HepG2 (cell line): Measurements from ENCODE around the gene CA10. TPM values are rescaled to one million over a fixed set of nuclear protein-coding genes. Genes with fewer than 3 reads are reported as not detected.

Source experiments
- ATAC-seq: fragments of 200-7000 bp; cut with Tn5 transposase; 3 replicates; pipeline ENCODE4 v1.9.1; 2020; ENCODE audit warnings: mild to moderate bottlenecking, moderate library complexity
- BruUV-seq: library from RNA; stranded (reverse); fragments of 400-500 nt; replicated peaks from 2 replicates; lab custom pipeline; 2021; lab: Mats Ljungman, UMichigan
- CTCF ChIA-PET: fragments of 300-600 bp; formaldehyde crosslinking; extraction: SDS; loops from one replicate; lab custom pipeline; 2021; ENCODE audit warnings: low total read pairs, inconsistent platforms, low intra/inter-chr PET ratio; lab: Yijun Ruan, JAX
- POLR2A ChIA-PET: fragments of 350-600 bp; sonication (Branson Sonifier 250); formaldehyde crosslinking; loops from one replicate; lab custom pipeline; 2020; ENCODE audit warnings: antibody characterized with exemption, inconsistent platforms; lab: Yijun Ruan, JAX
- DNase-seq: peaks from one replicate; pipeline ENCODE4 v3.0.0-alpha.2; 2015; ENCODE audit warnings: low spot score
- FAIRE-seq: peaks from 3 replicates; lab custom pipeline; 2011; peaks lifted over from hg19 to GRCh38; lab: Jason Lieb, UNC
- H2AFZ ChIP-seq: one replicate; pipeline ENCODE4 v1.6.1; 2011; ENCODE audit warnings: low read length, inconsistent platforms
- H3K27ac ChIP-seq: fragments of 300-600 bp; 3 replicates; pipeline ENCODE4 v1.8.0; 2011; ENCODE audit warnings: mixed run types, mild to moderate bottlenecking, mixed read lengths, low read length, inconsistent platforms; ENCODE audit not compliant: insufficient read depth; ENCODE audit errors: extremely low read length
- H3K27me3 ChIP-seq, 2 experiments: fragments of 200-600 bp in 1 of 2; 2 replicates in 1 of 2; 3 replicates in 1 of 2; pipeline versions ENCODE4 v1.6.0 to v1.8.0; 2011; ENCODE audit warnings: low read length in 2 of 2, mild to moderate bottlenecking in 2 of 2, moderate library complexity in 2 of 2, inconsistent platforms in 1 of 2; ENCODE audit not compliant: insufficient read depth in 2 of 2, control insufficient read depth in 1 of 2
- H3K36me3 ChIP-seq, 2 experiments: fragments of 200-600 bp in 1 of 2; replicated peaks in 1 of 2; 2 replicates in 1 of 2; 3 replicates in 1 of 2; pipeline versions ENCODE4 v1.5.1 to v1.8.0; 2011; ENCODE audit warnings: low read length in 2 of 2, inconsistent platforms in 1 of 2; ENCODE audit not compliant: insufficient read depth in 2 of 2, control insufficient read depth in 1 of 2
- H3K4me1 ChIP-seq: 2 replicates; pipeline ENCODE4 v1.5.1; 2012; ENCODE audit warnings: low read length, inconsistent platforms; ENCODE audit not compliant: insufficient read depth
- H3K4me2 ChIP-seq: 2 replicates; pipeline ENCODE4 v1.6.0; 2011; ENCODE audit warnings: low read depth, low read length, inconsistent platforms
- H3K4me3 ChIP-seq, 3 experiments: fragments of 200-600 bp in 1 of 3; sonication (generic), shearing (Covaris generic) in 1 of 3; replicated peaks in 1 of 3; 2 replicates each; pipeline ENCODE4 v1.5.1; 2011 to 2016; ENCODE audit warnings: low read length in 3 of 3, inconsistent platforms in 2 of 3, low read depth in 2 of 3, mild to moderate bottlenecking in 2 of 3, control low read depth in 1 of 3, mixed read lengths in 1 of 3; ENCODE audit not compliant: insufficient read depth in 1 of 3
- H3K79me2 ChIP-seq: one replicate; pipeline ENCODE4 v1.6.1; 2011; ENCODE audit warnings: low read length, inconsistent platforms; ENCODE audit not compliant: insufficient read depth
- H3K9ac ChIP-seq: 2 replicates; pipeline ENCODE4 v1.6.0; 2011; ENCODE audit warnings: mild to moderate bottlenecking, low read depth, low read length, inconsistent platforms; ENCODE audit not compliant: insufficient read depth
- H3K9me3 ChIP-seq: 2 replicates; pipeline ENCODE4 v1.5.1; 2012; ENCODE audit warnings: mild to moderate bottlenecking, low read length
- H4K20me1 ChIP-seq: 2 replicates; pipeline ENCODE4 v1.6.0; 2011; ENCODE audit warnings: inconsistent platforms, mild to moderate bottlenecking, low read length, moderate library complexity; ENCODE audit not compliant: insufficient read depth
- CHCHD3 ChIP-seq: sonication (generic); formaldehyde crosslinking; IDR thresholded peaks from 2 replicates; pipeline ENCODE4 v1.8.0; 2022; ENCODE audit warnings: mild to moderate bottlenecking, missing genetic modification reagents, moderate library complexity
- ELF1 ChIP-seq: sonication (generic); formaldehyde crosslinking; IDR thresholded peaks from 2 replicates; pipeline ENCODE4 v1.4.0; 2020; ENCODE audit warnings: missing genetic modification reagents
- HOXA5 ChIP-seq: sonication (generic); formaldehyde crosslinking; IDR thresholded peaks from 2 replicates; pipeline ENCODE4 v1.4.0; 2020; ENCODE audit warnings: missing genetic modification reagents
- ISX ChIP-seq: sonication (generic); formaldehyde crosslinking; conservative IDR thresholded peaks from 2 replicates; pipeline ENCODE4 v1.5.0; 2020; ENCODE audit warnings: missing genetic modification reagents
- MED1 ChIP-seq: sonication (generic); formaldehyde crosslinking; IDR thresholded peaks from 2 replicates; pipeline ENCODE4 v1.4.0; 2020; ENCODE audit warnings: missing genetic modification reagents
- NFYB ChIP-seq: sonication (generic); formaldehyde crosslinking; IDR thresholded peaks from 2 replicates; pipeline ENCODE4 v1.4.0; 2020; ENCODE audit warnings: missing genetic modification reagents
- RBM39 ChIP-seq: fragments of 200-400 bp; formaldehyde crosslinking; IDR thresholded peaks from one replicate; pipeline ENCODE4 v1.6.1; 2018; ENCODE audit warnings: antibody characterized with exemption, mild to moderate bottlenecking, low read depth, low read length; ENCODE audit not compliant: poor library complexity, severe bottlenecking
- SNAI1 ChIP-seq: sonication (generic); formaldehyde crosslinking; IDR thresholded peaks from 2 replicates; pipeline ENCODE4 v1.5.0; 2020; ENCODE audit warnings: mild to moderate bottlenecking, missing genetic modification reagents, borderline replicate concordance
- SRSF4 ChIP-seq: fragments of 200-400 bp; formaldehyde crosslinking; IDR thresholded peaks from one replicate; pipeline ENCODE4 v1.6.1; 2018; ENCODE audit warnings: mild to moderate bottlenecking, low read depth, low read length, moderate library complexity; ENCODE audit not compliant: poor library complexity, severe bottlenecking
- ZNF550 ChIP-seq: sonication (generic); formaldehyde crosslinking; IDR thresholded peaks from 2 replicates; pipeline ENCODE4 v1.4.0; 2020; ENCODE audit warnings: mild to moderate bottlenecking, missing genetic modification reagents, borderline replicate concordance
- ZNF660 ChIP-seq: sonication (generic); formaldehyde crosslinking; IDR thresholded peaks from 2 replicates; pipeline ENCODE4 v1.5.1; 2020; ENCODE audit warnings: mild to moderate bottlenecking, low read depth, missing genetic modification reagents, borderline replicate concordance
- ZNF672 ChIP-seq: sonication (generic); formaldehyde crosslinking; IDR thresholded peaks from 2 replicates; pipeline ENCODE4 v1.8.1; 2022; ENCODE audit warnings: missing genetic modification reagents
- ZNF782 ChIP-seq: sonication (generic); formaldehyde crosslinking; IDR thresholded peaks from 2 replicates; pipeline ENCODE4 v1.4.0; 2020; ENCODE audit warnings: missing genetic modification reagents, mild to moderate bottlenecking, borderline replicate concordance
- ZNF788 ChIP-seq: sonication (generic); formaldehyde crosslinking; IDR thresholded peaks from 2 replicates; pipeline ENCODE4 v1.5.0; 2020; ENCODE audit warnings: mild to moderate bottlenecking, missing genetic modification reagents, borderline replicate concordance
- WGBS: methylation state at CpG from one replicate; pipeline ENCODE4 v1.1.6; 2017; ENCODE audit warnings: low lambda C conversion rate; 5-methylcytosine and 5-hydroxymethylcytosine counted together
- in situ Hi-C: cut with HindIII; loops from 2 replicates; pipeline ENCODE4 v1.10.0; 2017; ENCODE audit warnings: low pct_unique_long_range_greater_than_20kb; ENCODE audit not compliant: extremely low pct_ligation_motif_present
- intact Hi-C: fragments of 100-400 bp; cut with micrococcal nuclease; formaldehyde crosslinking; loops from one replicate; pipeline ENCODE4 v1.10.0; 2022; ENCODE audit not compliant: unreplicated experiment
- polyA plus RNA-seq, 8 experiments: library from polyadenylated mRNA; depleted of rRNA in 3 of 8; stranded (reverse) in 7 of 8; unstranded in 1 of 8; fragments of >200 nt; fragmentation: Illumina TruSeq in 4 of 8; extraction: Trizol in 4 of 8; gene quantifications; 2 replicates each; pipeline versions ENCODE4 v1.2.1 to v1.2.3, GENCODE V29; 2011 to 2016; ENCODE audit warnings: low read depth in 4 of 8, missing spikeins in 1 of 8, mixed read lengths in 1 of 8; ENCODE audit not compliant: insufficient read depth in 1 of 8
- total RNA-seq, 5 experiments: library from RNA; depleted of rRNA; stranded (reverse); fragments of >200 nt; fragmentation: Illumina TruSeq; extraction: Trizol; gene quantifications; 2 replicates each; pipeline ENCODE4 v1.2.3, GENCODE V29; 2016; ENCODE audit warnings: low read depth in 1 of 5
- TF ChIP-seq, protein P1 (sequence below): sonication (generic); formaldehyde crosslinking; IDR thresholded peaks from 2 replicates; pipeline ENCODE4 v1.4.0; 2020; ENCODE audit warnings: missing genetic modification reagents, borderline replicate concordance
- TF ChIP-seq, protein P2 (sequence below): sonication (generic); formaldehyde crosslinking; IDR thresholded peaks from 2 replicates; pipeline ENCODE4 v1.5.0; 2020; ENCODE audit warnings: missing genetic modification reagents, mild to moderate bottlenecking, borderline replicate concordance

Gene CA10
- total and polyA plus RNA-seq, 2 of the 13 experiments (the other 11 are each of a cell fraction or from before 2014, with no cell fraction given): not detected

DNA sequence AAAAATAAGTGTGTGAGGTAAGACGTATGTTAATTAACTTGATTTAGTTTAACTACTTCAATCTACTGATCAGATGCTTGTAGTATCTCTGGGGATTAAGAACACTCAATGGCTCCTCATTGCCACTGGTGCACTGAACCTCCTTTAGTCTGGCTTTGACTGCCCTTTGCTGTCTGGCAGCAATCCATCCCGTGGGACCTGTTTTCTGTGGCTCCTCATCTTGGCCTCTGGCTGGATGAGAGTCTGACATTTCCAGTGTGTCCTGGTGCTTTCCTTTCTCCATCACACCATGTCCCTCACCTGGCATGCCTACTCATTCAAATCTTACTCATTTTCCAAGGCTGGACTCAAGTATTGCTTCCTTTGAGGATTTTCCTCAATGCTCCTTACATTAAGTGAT lies 212.2 kb downstream of the CA10 start (continued):
- TF ChIP-seq, protein P1, sequence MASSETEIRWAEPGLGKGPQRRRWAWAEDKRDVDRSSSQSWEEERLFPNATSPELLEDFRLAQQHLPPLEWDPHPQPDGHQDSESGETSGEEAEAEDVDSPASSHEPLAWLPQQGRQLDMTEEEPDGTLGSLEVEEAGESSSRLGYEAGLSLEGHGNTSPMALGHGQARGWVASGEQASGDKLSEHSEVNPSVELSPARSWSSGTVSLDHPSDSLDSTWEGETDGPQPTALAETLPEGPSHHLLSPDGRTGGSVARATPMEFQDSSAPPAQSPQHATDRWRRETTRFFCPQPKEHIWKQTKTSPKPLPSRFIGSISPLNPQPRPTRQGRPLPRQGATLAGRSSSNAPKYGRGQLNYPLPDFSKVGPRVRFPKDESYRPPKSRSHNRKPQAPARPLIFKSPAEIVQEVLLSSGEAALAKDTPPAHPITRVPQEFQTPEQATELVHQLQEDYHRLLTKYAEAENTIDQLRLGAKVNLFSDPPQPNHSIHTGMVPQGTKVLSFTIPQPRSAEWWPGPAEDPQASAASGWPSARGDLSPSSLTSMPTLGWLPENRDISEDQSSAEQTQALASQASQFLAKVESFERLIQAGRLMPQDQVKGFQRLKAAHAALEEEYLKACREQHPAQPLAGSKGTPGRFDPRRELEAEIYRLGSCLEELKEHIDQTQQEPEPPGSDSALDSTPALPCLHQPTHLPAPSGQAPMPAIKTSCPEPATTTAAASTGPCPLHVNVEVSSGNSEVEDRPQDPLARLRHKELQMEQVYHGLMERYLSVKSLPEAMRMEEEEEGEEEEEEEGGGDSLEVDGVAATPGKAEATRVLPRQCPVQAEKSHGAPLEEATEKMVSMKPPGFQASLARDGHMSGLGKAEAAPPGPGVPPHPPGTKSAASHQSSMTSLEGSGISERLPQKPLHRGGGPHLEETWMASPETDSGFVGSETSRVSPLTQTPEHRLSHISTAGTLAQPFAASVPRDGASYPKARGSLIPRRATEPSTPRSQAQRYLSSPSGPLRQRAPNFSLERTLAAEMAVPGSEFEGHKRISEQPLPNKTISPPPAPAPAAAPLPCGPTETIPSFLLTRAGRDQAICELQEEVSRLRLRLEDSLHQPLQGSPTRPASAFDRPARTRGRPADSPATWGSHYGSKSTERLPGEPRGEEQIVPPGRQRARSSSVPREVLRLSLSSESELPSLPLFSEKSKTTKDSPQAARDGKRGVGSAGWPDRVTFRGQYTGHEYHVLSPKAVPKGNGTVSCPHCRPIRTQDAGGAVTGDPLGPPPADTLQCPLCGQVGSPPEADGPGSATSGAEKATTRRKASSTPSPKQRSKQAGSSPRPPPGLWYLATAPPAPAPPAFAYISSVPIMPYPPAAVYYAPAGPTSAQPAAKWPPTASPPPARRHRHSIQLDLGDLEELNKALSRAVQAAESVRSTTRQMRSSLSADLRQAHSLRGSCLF (CRISPR knock-in tag): no peak

DNA sequence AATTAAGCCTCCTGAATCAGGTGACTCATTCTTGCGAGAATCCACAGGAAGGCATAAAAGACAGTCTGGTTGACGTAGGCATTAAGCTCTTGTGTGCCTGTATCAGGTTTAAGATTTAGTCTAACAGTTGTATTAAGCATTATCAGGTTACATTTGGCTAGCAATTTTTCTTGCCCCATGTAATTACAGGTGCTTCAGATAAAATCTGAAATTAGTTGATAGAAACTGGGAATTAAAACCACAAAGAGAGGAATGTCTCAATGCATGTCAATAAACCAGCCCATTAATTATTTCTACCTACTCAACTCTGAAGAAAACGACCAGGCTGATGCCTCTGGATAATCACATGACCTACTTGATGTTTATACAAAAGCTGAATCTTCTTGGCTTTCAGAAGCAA lies 217.2 kb downstream of the CA10 start:
- no peak overlapping the region for H3K4me2 ChIP-seq
- H3K27me3 ChIP-seq: no peaks in the 10 kb centered on the region
- intact Hi-C loops: no loop called here
- DNase-seq (no peak), ATAC-seq (no peak), FAIRE-seq (no peak)
- no peaks in the 10 kb centered on the region for H3K4me1 ChIP-seq
- no peaks in the 10 kb centered on the region for H3K79me2 ChIP-seq
- H3K4me3 ChIP-seq: no peak overlapping the region
- H4K20me1 ChIP-seq: no peaks in the 10 kb centered on the region
- TF ChIP-seq ZNF672 (CRISPR knock-in tag): no peak
- TF ChIP-seq MED1: no peak
- TF ChIP-seq HOXA5: no peak
- TF ChIP-seq, protein P2, sequence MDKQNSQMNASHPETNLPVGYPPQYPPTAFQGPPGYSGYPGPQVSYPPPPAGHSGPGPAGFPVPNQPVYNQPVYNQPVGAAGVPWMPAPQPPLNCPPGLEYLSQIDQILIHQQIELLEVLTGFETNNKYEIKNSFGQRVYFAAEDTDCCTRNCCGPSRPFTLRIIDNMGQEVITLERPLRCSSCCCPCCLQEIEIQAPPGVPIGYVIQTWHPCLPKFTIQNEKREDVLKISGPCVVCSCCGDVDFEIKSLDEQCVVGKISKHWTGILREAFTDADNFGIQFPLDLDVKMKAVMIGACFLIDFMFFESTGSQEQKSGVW (CRISPR knock-in tag): no peak
- no peak for TF ChIP-seq CHCHD3 (CRISPR knock-in tag)
- no peak for TF ChIP-seq NFYB (CRISPR knock-in tag)
- no peak for TF ChIP-seq ZNF660
- no peak for TF ChIP-seq SNAI1 (CRISPR knock-in tag)
- TF ChIP-seq ISX (CRISPR knock-in tag): no peak
- no peak for TF ChIP-seq SRSF4
- no peak for TF ChIP-seq RBM39
- no peak for TF ChIP-seq ELF1 (CRISPR knock-in tag)
- TF ChIP-seq ZNF782 (CRISPR knock-in tag): no peak
- TF ChIP-seq ZNF788 (CRISPR knock-in tag): no peak
- TF ChIP-seq ZNF550 (CRISPR knock-in tag): no peak
- in situ Hi-C loops: no loop called here
- no peak overlapping the region for H2AFZ ChIP-seq
- no peaks in the 10 kb centered on the region for H3K36me3 ChIP-seq
- 4% methylated on average over 3 of the region's 3 CpGs for WGBS
- ChIA-PET CTCF (no interaction called here), POLR2A (no interaction called here)
- H3K27ac ChIP-seq: no peak overlapping the region
- H3K9ac ChIP-seq: no peak overlapping the region
- H3K9me3 ChIP-seq: no peaks in the 10 kb centered on the region
- BruUV-seq: no TSS peak
